ENCODE measurements around the gene LRRC3.
"Not testable (repeated sequence)": the region's sequence is repeated elsewhere in the genome, so short reads cannot be mapped to it uniquely, and the experiment has no call there.

Gene LRRC3

DNA sequence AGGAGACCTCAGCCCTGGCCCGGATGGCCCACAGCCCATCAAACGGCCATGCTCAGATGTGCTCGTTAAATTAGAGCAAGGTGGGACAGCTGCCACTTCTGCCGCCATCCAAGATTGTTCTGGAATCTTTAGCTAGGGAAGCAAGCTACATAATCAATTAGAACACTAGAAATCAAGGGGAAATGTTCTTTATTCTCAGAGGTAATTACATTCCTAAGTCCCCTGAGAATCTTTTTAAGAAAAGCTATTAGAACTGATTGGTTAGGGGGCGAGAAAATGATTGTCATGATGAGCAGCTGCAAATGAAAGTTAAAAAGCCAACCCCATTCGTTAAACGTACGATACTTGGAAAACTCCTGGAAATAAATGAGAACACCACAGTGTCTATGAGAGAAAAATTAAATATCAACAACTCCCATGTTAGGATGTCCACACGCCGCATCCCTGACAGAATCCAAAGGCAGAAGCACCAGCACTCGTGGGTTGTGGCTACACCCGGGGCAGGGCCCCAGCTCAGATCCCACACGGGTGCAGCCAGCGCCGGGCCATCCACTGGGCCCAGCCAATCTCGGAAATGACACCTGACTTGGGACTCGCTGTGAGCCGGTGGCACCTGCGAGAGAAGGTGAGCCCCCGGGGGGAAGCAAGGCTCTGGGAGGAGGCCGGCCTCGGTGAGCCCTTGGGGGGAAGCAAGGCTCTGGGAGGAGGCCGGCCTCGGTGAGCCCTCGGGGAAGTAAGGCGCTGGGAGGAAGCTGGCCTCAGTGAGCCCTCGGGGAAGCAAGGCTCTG is 47.1 kb downstream of the LRRC3 start:
- Histone ChIP-seq H3K9ac (ENCODE audit: low read length) (no peak overlapping the region), H3K27me3 (ENCODE audit: insufficient read depth, low read length) (no peaks in the 10 kb centered on the region; the same call in 1 of the 2 replicates), H3F3A (ENCODE audit: insufficient read depth, low read length) (no peaks in the 10 kb centered on the region), H2AFZ (ENCODE audit: low read length) (no peak overlapping the region), H4K20me1 (ENCODE audit: insufficient read depth, low read length) (no peaks in the 10 kb centered on the region), H3K4me2 (ENCODE audit: low read length) (no peak overlapping the region), H3K36me3 (ENCODE audit: insufficient read depth, low read length) (no peaks in the 10 kb centered on the region), H3K79me2 (ENCODE audit: insufficient read depth, low read length) (no peaks in the 10 kb centered on the region), H3K9me2 (ENCODE audit: low read depth, low read length) (no peaks in the 10 kb centered on the region), H3K4me3 (ENCODE audit: low read depth, low read length, poor library complexity, severe bottlenecking) (no peak overlapping the region), H3K27ac (ENCODE audit: low read depth, low read length, poor library complexity, severe bottlenecking) (no peak overlapping the region), H3K9me3 (ENCODE audit: low read length) (no peaks in the 10 kb centered on the region), H3K4me1 (ENCODE audit: insufficient read depth, low read length, severe bottlenecking) (no peaks in the 10 kb centered on the region)
- TF ChIP-seq, protein P1, sequence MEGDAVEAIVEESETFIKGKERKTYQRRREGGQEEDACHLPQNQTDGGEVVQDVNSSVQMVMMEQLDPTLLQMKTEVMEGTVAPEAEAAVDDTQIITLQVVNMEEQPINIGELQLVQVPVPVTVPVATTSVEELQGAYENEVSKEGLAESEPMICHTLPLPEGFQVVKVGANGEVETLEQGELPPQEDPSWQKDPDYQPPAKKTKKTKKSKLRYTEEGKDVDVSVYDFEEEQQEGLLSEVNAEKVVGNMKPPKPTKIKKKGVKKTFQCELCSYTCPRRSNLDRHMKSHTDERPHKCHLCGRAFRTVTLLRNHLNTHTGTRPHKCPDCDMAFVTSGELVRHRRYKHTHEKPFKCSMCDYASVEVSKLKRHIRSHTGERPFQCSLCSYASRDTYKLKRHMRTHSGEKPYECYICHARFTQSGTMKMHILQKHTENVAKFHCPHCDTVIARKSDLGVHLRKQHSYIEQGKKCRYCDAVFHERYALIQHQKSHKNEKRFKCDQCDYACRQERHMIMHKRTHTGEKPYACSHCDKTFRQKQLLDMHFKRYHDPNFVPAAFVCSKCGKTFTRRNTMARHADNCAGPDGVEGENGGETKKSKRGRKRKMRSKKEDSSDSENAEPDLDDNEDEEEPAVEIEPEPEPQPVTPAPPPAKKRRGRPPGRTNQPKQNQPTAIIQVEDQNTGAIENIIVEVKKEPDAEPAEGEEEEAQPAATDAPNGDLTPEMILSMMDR (IDR thresholded peaks at IDR 0.05; ENCODE audit: low read length), result no peak
- TF ChIP-seq EZH2 (IDR thresholded peaks at IDR 0.05; ENCODE audit: borderline replicate concordance, low read length), result no peak

DNA sequence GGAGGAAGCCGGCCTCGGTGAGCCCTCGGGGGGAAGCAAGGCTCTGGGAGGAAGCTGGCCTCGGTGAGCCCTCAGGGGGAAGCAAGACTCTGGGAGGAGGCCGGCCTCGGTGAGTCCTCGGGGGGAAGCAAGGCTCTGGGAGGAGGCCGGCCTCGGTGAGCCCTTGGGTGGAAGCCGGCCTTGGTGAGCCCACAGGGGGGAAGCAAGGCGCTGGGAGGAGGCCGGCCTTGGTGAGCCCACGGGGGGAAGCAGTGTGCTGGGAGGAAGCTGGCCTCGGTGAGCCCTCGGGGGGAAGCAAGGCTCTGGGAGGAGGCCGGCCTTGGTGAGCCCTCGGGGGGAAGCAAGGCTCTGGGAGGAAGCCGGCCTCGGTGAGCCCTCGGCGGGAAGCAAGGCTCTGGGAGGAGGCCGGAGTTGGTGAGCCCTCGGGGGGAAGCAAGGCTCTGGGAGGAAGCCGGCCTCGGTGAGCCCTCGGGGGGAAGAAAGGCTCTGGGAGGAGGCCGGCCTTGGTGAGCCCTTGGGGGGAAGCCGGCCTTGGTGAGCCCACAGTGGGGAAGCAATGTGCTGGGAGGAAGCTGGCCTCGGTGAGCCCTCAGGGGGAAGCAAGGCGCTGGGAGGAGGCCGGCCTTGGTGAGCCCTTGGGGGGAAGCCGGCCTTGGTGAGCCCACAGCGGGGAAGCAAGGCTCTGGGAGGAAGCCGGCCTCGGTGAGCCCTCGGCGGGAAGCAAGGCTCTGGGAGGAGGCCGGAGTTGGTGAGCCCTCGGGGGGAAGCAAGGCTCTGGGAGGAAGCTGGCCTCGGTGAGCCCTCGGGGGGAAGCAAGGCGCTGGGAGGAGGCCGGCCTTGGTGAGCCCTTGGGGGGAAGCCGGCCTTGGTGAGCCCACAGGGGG is 47.9 kb downstream of the LRRC3 start:
- not testable (repeated sequence) for H3K36me3 ChIP-seq (ENCODE audit: insufficient read depth, low read length); H3F3A ChIP-seq (ENCODE audit: insufficient read depth, low read length); H2AFZ ChIP-seq (ENCODE audit: low read length); H3K4me2 ChIP-seq (ENCODE audit: low read length); H3K27me3 ChIP-seq (ENCODE audit: insufficient read depth, low read length); H3K9me3 ChIP-seq (ENCODE audit: low read length); H3K4me1 ChIP-seq (ENCODE audit: insufficient read depth, low read length, severe bottlenecking); H4K20me1 ChIP-seq (ENCODE audit: insufficient read depth, low read length); H3K27ac ChIP-seq (ENCODE audit: low read depth, low read length, poor library complexity, severe bottlenecking); H3K79me2 ChIP-seq (ENCODE audit: insufficient read depth, low read length); H3K9me2 ChIP-seq (ENCODE audit: low read depth, low read length); H3K4me3 ChIP-seq (ENCODE audit: low read depth, low read length, poor library complexity, severe bottlenecking); H3K9ac ChIP-seq (ENCODE audit: low read length)

DNA sequence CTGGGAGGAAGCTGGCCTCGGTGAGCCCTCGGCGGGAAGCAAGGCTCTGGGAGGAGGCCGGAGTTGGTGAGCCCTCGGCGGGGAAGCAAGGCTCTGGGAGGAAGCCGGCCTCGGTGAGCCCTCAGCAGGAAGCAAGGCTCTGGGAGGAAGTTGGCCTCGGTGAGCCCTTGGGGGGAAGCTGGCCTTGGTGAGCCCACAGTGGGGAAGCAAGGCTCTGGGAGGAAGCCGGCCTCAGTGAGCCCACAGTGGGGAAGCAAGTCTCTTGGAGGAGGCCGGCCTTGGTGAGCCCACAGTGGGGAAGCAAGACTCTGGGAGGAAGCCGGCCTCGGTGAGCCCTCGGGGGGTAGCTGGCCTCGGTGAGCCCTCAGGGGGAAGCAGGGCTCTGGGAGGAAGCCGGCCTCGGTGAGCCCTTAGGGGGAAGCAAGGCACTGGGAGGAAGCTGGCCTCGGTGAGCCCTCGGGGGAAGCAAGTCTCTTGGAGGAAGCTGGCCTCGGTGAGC is 48.6 kb downstream of the LRRC3 start:
- H3K27ac ChIP-seq (ENCODE audit: low read depth, low read length, poor library complexity, severe bottlenecking), result no peak overlapping the region

More for the DNA sequence above, 48.6 kb downstream of the LRRC3 start:
- Histone ChIP-seq H3K9me3 (ENCODE audit: low read length) (no peaks in the 10 kb centered on the region), H4K20me1 (ENCODE audit: insufficient read depth, low read length) (no peaks in the 10 kb centered on the region), H2AFZ (ENCODE audit: low read length) (no peak overlapping the region), H3F3A (ENCODE audit: insufficient read depth, low read length) (no peaks in the 10 kb centered on the region), H3K9ac (ENCODE audit: low read length) (no peak overlapping the region), H3K9me2 (ENCODE audit: low read depth, low read length) (no peaks in the 10 kb centered on the region), H3K4me1 (ENCODE audit: insufficient read depth, low read length, severe bottlenecking) (no peaks in the 10 kb centered on the region), H3K79me2 (ENCODE audit: insufficient read depth, low read length) (no peaks in the 10 kb centered on the region), H3K27me3 (ENCODE audit: insufficient read depth, low read length) (no peaks in the 10 kb centered on the region; the same call in 1 of the 2 replicates), H3K4me3 (ENCODE audit: low read depth, low read length, poor library complexity, severe bottlenecking) (no peak overlapping the region), H3K36me3 (ENCODE audit: insufficient read depth, low read length) (no peaks in the 10 kb centered on the region), H3K4me2 (ENCODE audit: low read length) (no peak overlapping the region)
- TF ChIP-seq, protein P1 (IDR thresholded peaks at IDR 0.05; ENCODE audit: low read length), result no peak
- TF ChIP-seq EZH2 (IDR thresholded peaks at IDR 0.05; ENCODE audit: borderline replicate concordance, low read length), result no peak
